HEK293T (cell line): ENCODE results near the gene RGL3.

Experiments used
- CTCF ChIA-PET: fragments of 350-600 bp; formaldehyde crosslinking; extraction: SDS; loops from one replicate; lab custom pipeline; 2021; ENCODE audit warnings: antibody characterized with exemption, inconsistent platforms; lab: Yijun Ruan, JAX
- POLR2A ChIA-PET: fragments of 350-600 bp; formaldehyde crosslinking; extraction: SDS; loops from one replicate; lab custom pipeline; 2020; ENCODE audit warnings: antibody characterized with exemption, inconsistent platforms; lab: Yijun Ruan, JAX
- DNase-seq: peaks from one replicate; pipeline ENCODE4 v3.0.0; 2012; ENCODE audit warnings: mixed read lengths; ENCODE audit errors: extremely low spot score
- ARNT ChIP-seq: fragments of 450-650 bp; IDR thresholded peaks from 2 replicates; pipeline ENCODE4 v1.6.1; 2017; ENCODE audit warnings: mild to moderate bottlenecking
- BHLHE40 ChIP-seq: fragments of 450-650 bp; IDR thresholded peaks from 2 replicates; pipeline ENCODE4 v1.6.1; 2016; ENCODE audit warnings: mild to moderate bottlenecking, moderate library complexity, borderline replicate concordance
- CTBP1 ChIP-seq: fragments of 450-650 bp; IDR thresholded peaks from 2 replicates; pipeline ENCODE4 v1.6.1; 2016; ENCODE audit warnings: borderline replicate concordance
- ELF4 ChIP-seq: fragments of 450-650 bp; IDR thresholded peaks from 2 replicates; pipeline ENCODE4 v1.6.1; 2017; ENCODE audit warnings: antibody characterized with exemption
- FOXA1 ChIP-seq: fragments of 450-650 bp; IDR thresholded peaks from 2 replicates; pipeline ENCODE4 v1.6.1; 2016; ENCODE audit warnings: mild to moderate bottlenecking
- FOXK2 ChIP-seq: fragments of 450-650 bp; IDR thresholded peaks from 2 replicates; pipeline ENCODE4 v1.6.1; 2016; ENCODE audit warnings: mild to moderate bottlenecking
- FOXM1 ChIP-seq: fragments of 450-650 bp; IDR thresholded peaks from 2 replicates; pipeline ENCODE4 v1.6.1; 2017; ENCODE audit warnings: mild to moderate bottlenecking, borderline replicate concordance
- HDGF ChIP-seq: fragments of 450-650 bp; IDR thresholded peaks from 2 replicates; pipeline ENCODE4 v1.6.1; 2017; ENCODE audit warnings: antibody characterized with exemption, borderline replicate concordance
- L3MBTL2 ChIP-seq: fragments of 450-650 bp; conservative IDR thresholded peaks from 2 replicates; pipeline ENCODE4 v1.6.1; 2016; ENCODE audit warnings: mild to moderate bottlenecking
- LEF1 ChIP-seq: fragments of 450-650 bp; IDR thresholded peaks from 2 replicates; pipeline ENCODE4 v1.6.1; 2017; ENCODE audit warnings: mild to moderate bottlenecking, borderline replicate concordance
- NFRKB ChIP-seq: fragments of 450-650 bp; IDR thresholded peaks from 2 replicates; pipeline ENCODE4 v1.6.1; 2016; ENCODE audit warnings: mild to moderate bottlenecking, moderate library complexity
- PKNOX1 ChIP-seq: fragments of 450-650 bp; IDR thresholded peaks from 2 replicates; pipeline ENCODE4 v1.6.1; 2016
- SP1 ChIP-seq: fragments of 450-650 bp; IDR thresholded peaks from 2 replicates; pipeline ENCODE4 v1.6.1; 2017
- SUZ12 ChIP-seq: fragments of 450-650 bp; IDR thresholded peaks from 2 replicates; pipeline ENCODE4 v1.6.1; 2016; ENCODE audit warnings: mild to moderate bottlenecking
- TARDBP ChIP-seq: fragments of 450-650 bp; IDR thresholded peaks from 2 replicates; pipeline ENCODE4 v1.6.1; 2016
- ZNF384 ChIP-seq: fragments of 450-650 bp; IDR thresholded peaks from 2 replicates; pipeline ENCODE4 v1.6.1; 2016

Gene RGL3

GRCh38 chr19:11445141-11445540 is 26.0 kb upstream of the RGL3 start:
- ChIA-PET CTCF (interaction anchor here (1.4 to 1.5 kb wide), 2 partner anchors 62 to 64 kb away, joined by 5 to 12 read pairs; partner anchors contain the start of gene EPOR), POLR2A (interaction anchor here (0.9 to 1.1 kb wide), 5 partner anchors 61 to 151 kb away, joined by 3 to 4 read pairs (median 3); partner anchors contain the start of genes EPOR and SWSAP1)
- no peak for DNase-seq
- no peak for TF ChIP-seq HDGF

DNA sequence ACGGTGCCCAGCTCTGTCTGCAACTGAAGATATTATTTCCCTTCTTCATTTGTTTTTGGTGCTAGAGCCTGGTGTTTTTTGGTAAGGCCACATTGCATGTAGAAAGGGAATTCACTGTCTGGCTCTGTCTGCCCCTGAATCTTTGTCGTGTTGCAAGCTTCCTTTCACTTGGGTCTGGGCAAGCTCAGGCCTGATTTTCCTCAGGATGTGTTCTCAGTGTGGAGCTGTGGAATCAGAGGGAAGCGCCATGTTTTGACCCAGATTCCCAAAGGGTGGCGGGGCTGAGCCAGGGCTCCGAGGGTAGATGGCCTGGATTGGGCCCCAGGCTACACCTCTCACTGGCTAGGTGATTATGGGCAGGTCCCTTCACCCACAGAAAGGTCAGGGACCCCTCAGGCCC is 24.9 kb upstream of the RGL3 start:
- ChIA-PET CTCF (interaction anchor here (1.7 to 1.8 kb wide), 2 partner anchors 63 to 67 kb away, joined by 5 to 7 read pairs; no protein-coding TSS in a partner anchor), POLR2A (interaction anchor here (0.7 to 1.6 kb wide), 2 partner anchors 9 to 63 kb away, joined by 3 to 5 read pairs; partner anchors contain the start of gene ODAD3)
- DNase-seq = no peak
- TF ChIP-seq L3MBTL2 = no peak
- TF ChIP-seq FOXK2 = no peak
- TF ChIP-seq FOXM1 = no peak
- TF ChIP-seq ARNT = no peak
- TF ChIP-seq PKNOX1 = no peak
- TF ChIP-seq TARDBP = no peak
- no peak for TF ChIP-seq CTBP1
- no peak for TF ChIP-seq BHLHE40
- no peak for TF ChIP-seq HDGF
- TF ChIP-seq LEF1 = no peak
- no peak for TF ChIP-seq NFRKB
- no peak for TF ChIP-seq SUZ12
- no peak for TF ChIP-seq ELF4
- no peak for TF ChIP-seq FOXA1
- no peak for TF ChIP-seq ZNF384
- no peak for TF ChIP-seq SP1

DNA sequence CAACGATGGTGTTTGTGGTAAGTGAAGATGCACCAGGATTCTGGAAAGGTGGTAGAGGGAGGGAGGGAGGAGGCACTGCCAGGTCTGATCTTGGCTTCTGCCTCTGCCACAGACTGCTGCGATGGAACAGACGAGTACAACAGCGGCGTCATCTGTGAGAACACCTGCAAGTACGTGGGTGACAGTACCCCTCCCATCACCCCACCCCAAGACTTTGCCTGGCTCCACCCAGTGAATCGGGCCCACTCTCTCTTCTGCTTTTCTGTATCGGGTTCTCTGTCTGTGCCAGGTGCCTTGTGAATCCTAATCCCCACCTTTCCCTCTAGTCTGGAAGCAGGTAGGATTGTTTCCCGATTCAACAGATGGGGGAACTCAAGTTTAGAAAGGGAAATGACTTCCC is 18.8 kb upstream of the RGL3 start:
- CTCF ChIA-PET = no interaction called here
- no peak for TF ChIP-seq FOXK2
- no peak for TF ChIP-seq FOXA1
- TF ChIP-seq BHLHE40 = no peak
- TF ChIP-seq SUZ12 = no peak
- no peak for TF ChIP-seq CTBP1
- no peak for TF ChIP-seq LEF1
- TF ChIP-seq ELF4 = no peak
- no peak for TF ChIP-seq L3MBTL2
- TF ChIP-seq SP1 = no peak
- no peak for TF ChIP-seq PKNOX1
- no peak for TF ChIP-seq ARNT
- POLR2A ChIA-PET = interaction anchor here (1.1 kb wide), 1 partner anchor 57 kb away, joined by 3 read pairs; no protein-coding TSS in a partner anchor
- no peak for DNase-seq

DNA sequence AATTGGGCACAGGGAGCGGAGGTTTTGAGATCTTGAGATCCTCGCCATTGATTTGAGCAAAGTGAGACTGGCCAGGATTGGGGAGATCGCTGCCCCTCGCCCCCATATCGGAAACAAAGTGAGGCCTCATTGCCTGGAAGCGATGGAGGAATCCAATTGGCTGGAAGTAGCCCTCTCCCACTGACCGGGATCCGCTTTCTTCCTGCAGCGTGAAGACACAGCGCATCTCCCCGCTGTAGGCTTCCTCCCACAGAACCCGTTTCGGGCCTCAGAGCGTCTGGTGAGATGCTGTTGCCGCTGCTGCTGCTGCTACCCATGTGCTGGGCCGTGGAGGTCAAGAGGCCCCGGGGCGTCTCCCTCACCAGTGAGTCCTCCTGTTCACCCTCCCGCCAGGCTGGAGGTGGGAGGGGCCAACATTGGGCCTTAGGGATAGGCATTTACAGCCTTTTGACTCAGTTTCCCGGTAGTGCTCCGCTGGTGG is 16.8 kb upstream of the RGL3 start:
- ChIA-PET POLR2A (interaction anchor here (1.0 to 1.8 kb wide), 5 partner anchors 14 to 62 kb away, joined by 3 to 12 read pairs (median 6); partner anchors contain the start of gene SWSAP1), CTCF (interaction anchor here (0.6 to 1.4 kb wide), 10 partner anchors 10 to 142 kb away, joined by 3 to 8 read pairs (median 3); no protein-coding TSS in a partner anchor)
- DNase-seq = no peak
- no peak for TF ChIP-seq FOXM1
- TF ChIP-seq SUZ12 = no peak
- no peak for TF ChIP-seq TARDBP
- no peak for TF ChIP-seq CTBP1
- TF ChIP-seq BHLHE40 = no peak
- TF ChIP-seq L3MBTL2 = no peak
- no peak for TF ChIP-seq FOXK2

- ChIA-PET CTCF (interaction anchor here (0.6 to 1.4 kb wide), 13 partner anchors 11 to 894 kb away, joined by 3 to 8 read pairs (median 3); partner anchors contain the start of gene TMEM205), POLR2A (interaction anchor here (0.6 to 1.8 kb wide), 9 partner anchors 8 to 61 kb away, joined by 3 to 12 read pairs (median 3); partner anchors contain the start of genes RGL3 and SWSAP1)
- TF ChIP-seq FOXM1 (no peak), PKNOX1 (peak; percentile 96), HDGF (no peak), ELF4 (peak; percentile 69), CTBP1 (no peak), FOXK2 (no peak), TARDBP (no peak), FOXA1 (no peak), L3MBTL2 (peak; percentile 63), ZNF384 (no peak), ARNT (no peak), BHLHE40 (no peak), LEF1 (no peak), SP1 (no peak), SUZ12 (no peak), NFRKB (no peak)
- DNase-seq = peak; percentile 99
Measured at GRCh38 chr19:11435057-11435832, 16.1 kb upstream of the RGL3 start, which contains the start of the genes ODAD3 and PRKCSH. TSS of gene ODAD3 (minus strand) at chr19:11435121. CDS start at chr19:11435016, 105 bp downstream. TSS of gene PRKCSH (plus strand) at chr19:11435635. CDS start at chr19:11436118, 483 bp downstream.
